ENCODE results near the gene ENSA. TPM values are rescaled to one million over a fixed set of nuclear protein-coding genes. Genes with fewer than 3 reads are reported as not detected.
"Not testable (repeated sequence)": the region's sequence is repeated elsewhere in the genome, so short reads cannot be mapped to it uniquely, and the experiment has no call there.

ENSA gene
- total and polyA plus RNA-seq, 4 donors, result 19.0 to 59.8 (median 55.3) TPM

GRCh38 chr1:150575072-150575489, 54.3 kb downstream of the ENSA start:
- Histone ChIP-seq H3K9ac (ENCODE audit: low read depth in 1 of 2, low read length in 2 of 2) (peak overlapping the region; percentile 99 to 100), H3K36me3 (ENCODE audit: control insufficient read depth in 4 of 4, insufficient read depth in 3 of 4, low read depth in 1 of 4, low read length in 3 of 4) (peaks cover 8 to 41% (median 30%) of the 10 kb centered on the region in 4 donors)
- WGBS, result 26% methylated on average over 4 of the region's 4 CpGs

GRCh38 chr1:150574260-150575071, 54.9 kb downstream of the ENSA start:
- Histone ChIP-seq H3K4me3 (ENCODE audit: low read depth in 1 of 3, low read length in 3 of 3) (peak overlapping the region; percentile 78 to 100 (median 81)), H3K9ac (ENCODE audit: low read depth in 1 of 2, low read length in 2 of 2) (peak overlapping the region; percentile 99 to 100), H3K27ac (ENCODE audit: low read depth in 1 of 2, low read length in 2 of 2) (peak overlapping the region; percentile 95 to 99), H3K36me3 (ENCODE audit: control insufficient read depth in 4 of 4, insufficient read depth in 3 of 4, low read depth in 1 of 4, low read length in 3 of 4) (peaks cover 8 to 41% (median 30%) of the 10 kb centered on the region in 4 donors), H3K9me3 (ENCODE audit: control insufficient read depth in 4 of 4, low read length in 3 of 4) (no peaks in the 10 kb centered on the region), H3K27me3 (ENCODE audit: control insufficient read depth in 4 of 4, insufficient read depth in 4 of 4, low read length in 3 of 4) (no peaks in the 10 kb centered on the region), H3K4me1 (ENCODE audit: control insufficient read depth in 4 of 4, insufficient read depth in 4 of 4, low read length in 3 of 4) (peaks cover 15 to 48% (median 29%) of the 10 kb centered on the region in 4 donors)
- TF ChIP-seq, protein P1, sequence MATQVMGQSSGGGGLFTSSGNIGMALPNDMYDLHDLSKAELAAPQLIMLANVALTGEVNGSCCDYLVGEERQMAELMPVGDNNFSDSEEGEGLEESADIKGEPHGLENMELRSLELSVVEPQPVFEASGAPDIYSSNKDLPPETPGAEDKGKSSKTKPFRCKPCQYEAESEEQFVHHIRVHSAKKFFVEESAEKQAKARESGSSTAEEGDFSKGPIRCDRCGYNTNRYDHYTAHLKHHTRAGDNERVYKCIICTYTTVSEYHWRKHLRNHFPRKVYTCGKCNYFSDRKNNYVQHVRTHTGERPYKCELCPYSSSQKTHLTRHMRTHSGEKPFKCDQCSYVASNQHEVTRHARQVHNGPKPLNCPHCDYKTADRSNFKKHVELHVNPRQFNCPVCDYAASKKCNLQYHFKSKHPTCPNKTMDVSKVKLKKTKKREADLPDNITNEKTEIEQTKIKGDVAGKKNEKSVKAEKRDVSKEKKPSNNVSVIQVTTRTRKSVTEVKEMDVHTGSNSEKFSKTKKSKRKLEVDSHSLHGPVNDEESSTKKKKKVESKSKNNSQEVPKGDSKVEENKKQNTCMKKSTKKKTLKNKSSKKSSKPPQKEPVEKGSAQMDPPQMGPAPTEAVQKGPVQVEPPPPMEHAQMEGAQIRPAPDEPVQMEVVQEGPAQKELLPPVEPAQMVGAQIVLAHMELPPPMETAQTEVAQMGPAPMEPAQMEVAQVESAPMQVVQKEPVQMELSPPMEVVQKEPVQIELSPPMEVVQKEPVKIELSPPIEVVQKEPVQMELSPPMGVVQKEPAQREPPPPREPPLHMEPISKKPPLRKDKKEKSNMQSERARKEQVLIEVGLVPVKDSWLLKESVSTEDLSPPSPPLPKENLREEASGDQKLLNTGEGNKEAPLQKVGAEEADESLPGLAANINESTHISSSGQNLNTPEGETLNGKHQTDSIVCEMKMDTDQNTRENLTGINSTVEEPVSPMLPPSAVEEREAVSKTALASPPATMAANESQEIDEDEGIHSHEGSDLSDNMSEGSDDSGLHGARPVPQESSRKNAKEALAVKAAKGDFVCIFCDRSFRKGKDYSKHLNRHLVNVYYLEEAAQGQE (IDR thresholded peaks at IDR 0.05), result no peak
- TF ChIP-seq YY1 (IDR thresholded peaks at IDR 0.05) (no peak), JUND (IDR thresholded peaks at IDR 0.05) (peak in 1 of 2 donors; percentile 4)
- no peak for DNase-seq (ENCODE audit: low spot score)
- 38% methylated on average over 6 of the region's 6 CpGs for WGBS

More at GRCh38 chr1:150575072-150575489, 54.3 kb downstream of the ENSA start:
- no peak for DNase-seq (ENCODE audit: low spot score)
- Histone ChIP-seq H3K27ac (ENCODE audit: low read depth in 1 of 2, low read length in 2 of 2) (peak overlapping the region; percentile 95 to 99), H3K27me3 (ENCODE audit: control insufficient read depth in 4 of 4, insufficient read depth in 4 of 4, low read length in 3 of 4) (no peaks in the 10 kb centered on the region), H3K4me1 (ENCODE audit: control insufficient read depth in 4 of 4, insufficient read depth in 4 of 4, low read length in 3 of 4) (peaks cover 14 to 43% (median 27%) of the 10 kb centered on the region in 4 donors), H3K4me3 (ENCODE audit: low read depth in 1 of 3, low read length in 3 of 3) (peak overlapping the region; percentile 78 to 100 (median 81)), H3K9me3 (ENCODE audit: control insufficient read depth in 4 of 4, low read length in 3 of 4) (no peaks in the 10 kb centered on the region)
- TF ChIP-seq FOXA2 (IDR thresholded peaks at IDR 0.05) (no peak), HNF4A (conservative IDR thresholded peaks at IDR 0.05) (peak; percentile 7 to 47)

DNA sequence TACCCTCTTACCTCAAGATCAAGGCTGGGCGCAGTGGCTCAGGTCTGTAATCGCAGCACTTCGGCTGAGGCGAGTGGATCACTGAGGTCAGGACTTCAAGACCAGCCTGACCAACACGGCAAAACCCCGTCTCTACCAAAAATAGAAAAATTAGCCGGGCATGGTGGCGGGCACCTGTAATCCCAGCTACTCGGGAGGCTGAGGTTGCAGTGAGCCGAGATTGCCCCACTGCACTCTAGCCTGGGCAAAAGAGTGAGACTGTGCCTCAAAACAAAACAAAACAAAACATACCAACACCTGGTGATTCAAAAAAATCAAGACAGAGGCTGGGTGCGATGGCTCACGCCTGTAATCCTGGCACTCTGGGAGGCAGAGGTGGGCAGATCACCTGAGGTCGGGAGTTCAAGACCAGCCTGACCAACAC, 55.8 kb downstream of the ENSA start:
- DNase-seq (ENCODE audit: low spot score); H3K27me3 ChIP-seq (ENCODE audit: control insufficient read depth in 4 of 4, insufficient read depth in 4 of 4, low read length in 3 of 4); H3K9me3 ChIP-seq (ENCODE audit: control insufficient read depth in 4 of 4, low read length in 3 of 4); H3K4me3 ChIP-seq (ENCODE audit: low read depth in 1 of 3, low read length in 3 of 3): not testable (repeated sequence)
- Histone ChIP-seq H3K9ac (ENCODE audit: low read depth in 1 of 2, low read length in 2 of 2) (peak overlapping the region in 1 of 2 donors; percentile 3), H3K4me1 (ENCODE audit: control insufficient read depth in 4 of 4, insufficient read depth in 4 of 4, low read length in 3 of 4) (peaks cover 16 to 56% (median 35%) of the 10 kb centered on the region in 4 donors), H3K27ac (ENCODE audit: low read depth in 1 of 2, low read length in 2 of 2) (peak overlapping the region; percentile 49 to 57), H3K36me3 (ENCODE audit: control insufficient read depth in 4 of 4, insufficient read depth in 3 of 4, low read depth in 1 of 4, low read length in 3 of 4) (peaks cover 8 to 41% (median 30%) of the 10 kb centered on the region in 4 donors)
- 72% methylated on average over 13 of the region's 13 CpGs for WGBS
- peak in 1 of 2 donors; percentile 7 for TF ChIP-seq JUND (IDR thresholded peaks at IDR 0.05)

GRCh38 chr1:150572918-150573647, 56.3 kb downstream of the ENSA start:
- Histone ChIP-seq H3K27ac (ENCODE audit: low read depth in 1 of 2, low read length in 2 of 2) (peak overlapping the region; percentile 49 to 62), H3K36me3 (ENCODE audit: control insufficient read depth in 4 of 4, insufficient read depth in 3 of 4, low read depth in 1 of 4, low read length in 3 of 4) (peaks cover 8 to 41% (median 30%) of the 10 kb centered on the region in 4 donors), H3K4me3 (ENCODE audit: low read depth in 1 of 3, low read length in 3 of 3) (no peak overlapping the region), H3K9me3 (ENCODE audit: control insufficient read depth in 4 of 4, low read length in 3 of 4) (no peaks in the 10 kb centered on the region), H3K9ac (ENCODE audit: low read depth in 1 of 2, low read length in 2 of 2) (peak overlapping the region in 1 of 2 donors; percentile 36), H3K27me3 (ENCODE audit: control insufficient read depth in 4 of 4, insufficient read depth in 4 of 4, low read length in 3 of 4) (no peaks in the 10 kb centered on the region), H3K4me1 (ENCODE audit: control insufficient read depth in 4 of 4, insufficient read depth in 4 of 4, low read length in 3 of 4) (peaks cover 16 to 61% (median 40%) of the 10 kb centered on the region in 4 donors)
- no peak for DNase-seq (ENCODE audit: low spot score)
- WGBS, result 66% methylated on average over 4 of the region's 4 CpGs
- no peak for TF ChIP-seq JUND (IDR thresholded peaks at IDR 0.05)
- no peak for TF ChIP-seq HNF4G (IDR thresholded peaks at IDR 0.05)
- TF ChIP-seq GABPA (IDR thresholded peaks at IDR 0.05 in 1 of 2, conservative IDR thresholded peaks at IDR 0.05 in 1 of 2), result no peak
- no peak for TF ChIP-seq YY1 (IDR thresholded peaks at IDR 0.05)
- TF ChIP-seq, protein P2, sequence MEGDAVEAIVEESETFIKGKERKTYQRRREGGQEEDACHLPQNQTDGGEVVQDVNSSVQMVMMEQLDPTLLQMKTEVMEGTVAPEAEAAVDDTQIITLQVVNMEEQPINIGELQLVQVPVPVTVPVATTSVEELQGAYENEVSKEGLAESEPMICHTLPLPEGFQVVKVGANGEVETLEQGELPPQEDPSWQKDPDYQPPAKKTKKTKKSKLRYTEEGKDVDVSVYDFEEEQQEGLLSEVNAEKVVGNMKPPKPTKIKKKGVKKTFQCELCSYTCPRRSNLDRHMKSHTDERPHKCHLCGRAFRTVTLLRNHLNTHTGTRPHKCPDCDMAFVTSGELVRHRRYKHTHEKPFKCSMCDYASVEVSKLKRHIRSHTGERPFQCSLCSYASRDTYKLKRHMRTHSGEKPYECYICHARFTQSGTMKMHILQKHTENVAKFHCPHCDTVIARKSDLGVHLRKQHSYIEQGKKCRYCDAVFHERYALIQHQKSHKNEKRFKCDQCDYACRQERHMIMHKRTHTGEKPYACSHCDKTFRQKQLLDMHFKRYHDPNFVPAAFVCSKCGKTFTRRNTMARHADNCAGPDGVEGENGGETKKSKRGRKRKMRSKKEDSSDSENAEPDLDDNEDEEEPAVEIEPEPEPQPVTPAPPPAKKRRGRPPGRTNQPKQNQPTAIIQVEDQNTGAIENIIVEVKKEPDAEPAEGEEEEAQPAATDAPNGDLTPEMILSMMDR (IDR thresholded peaks at IDR 0.05; ENCODE audit: low read depth, low read length, missing input control), result no peak
- TF ChIP-seq RXRA (IDR thresholded peaks at IDR 0.05), result no peak
- TF ChIP-seq FOXA2 (IDR thresholded peaks at IDR 0.05), result no peak
- TF ChIP-seq ATF3 (IDR thresholded peaks at IDR 0.05), result no peak
- no peak for TF ChIP-seq MAX (IDR thresholded peaks at IDR 0.05)
- TF ChIP-seq EGR1 (IDR thresholded peaks at IDR 0.05; ENCODE audit: low read depth in 2 of 2), result no peak
- TF ChIP-seq NR2F2 (IDR thresholded peaks at IDR 0.05), result no peak
- no peak for TF ChIP-seq HNF4A (conservative IDR thresholded peaks at IDR 0.05)
- no peak for TF ChIP-seq FOXA1 (IDR thresholded peaks at IDR 0.05)
